Osteoblast (primary cell): Measurements from ENCODE around the gene TMOD1. TPM values are rescaled to one million over a fixed set of nuclear protein-coding genes. Genes with fewer than 3 reads are reported as not detected.

Source experiments
- DNase-seq: peaks from one replicate; pipeline ENCODE4 v3.0.0; 2011; ENCODE audit warnings: low spot score, mixed read lengths; ENCODE audit not compliant: insufficient read length; ENCODE audit errors: missing footprints
- H2AFZ ChIP-seq: 2 replicates; pipeline ENCODE4 v1.6.0; 2011; ENCODE audit warnings: mild to moderate bottlenecking, low read length
- H3K27ac ChIP-seq: 2 replicates; pipeline ENCODE4 v1.5.1; 2011; ENCODE audit warnings: mild to moderate bottlenecking, low read depth, low read length, moderate library complexity
- H3K27me3 ChIP-seq: 2 replicates; pipeline ENCODE4 v1.6.0; 2012; ENCODE audit warnings: mild to moderate bottlenecking, control low read depth, inconsistent platforms, low read length, moderate library complexity; ENCODE audit not compliant: insufficient read depth
- H3K36me3 ChIP-seq: 2 replicates; pipeline ENCODE4 v1.5.1; 2011; ENCODE audit warnings: mild to moderate bottlenecking, low read length, control low read depth, moderate library complexity; ENCODE audit not compliant: insufficient read depth
- H3K4me1 ChIP-seq: 2 replicates; pipeline ENCODE4 v1.5.1; 2011; ENCODE audit warnings: mild to moderate bottlenecking, low read length, control low read depth, moderate library complexity; ENCODE audit not compliant: insufficient read depth
- H3K4me2 ChIP-seq: 2 replicates; pipeline ENCODE4 v1.6.0; 2011; ENCODE audit warnings: mild to moderate bottlenecking, low read length; ENCODE audit not compliant: insufficient read depth
- H3K4me3 ChIP-seq: fragments of 200-600 bp; sonication (generic); 3 replicates; pipeline ENCODE4 v1.5.1; 2012; ENCODE audit warnings: mild to moderate bottlenecking, low read length, inconsistent platforms; ENCODE audit not compliant: insufficient read depth
- H3K79me2 ChIP-seq: 2 replicates; pipeline ENCODE4 v1.6.0; 2012; ENCODE audit warnings: mild to moderate bottlenecking, low read length, control low read depth, inconsistent platforms; ENCODE audit not compliant: insufficient read depth
- H3K9me3 ChIP-seq: 2 replicates; pipeline ENCODE4 v1.5.1; 2011; ENCODE audit warnings: low read depth, low read length, control low read depth
- H4K20me1 ChIP-seq: 2 replicates; pipeline ENCODE4 v1.6.0; 2012; ENCODE audit warnings: mild to moderate bottlenecking, low read length, control low read depth; ENCODE audit not compliant: insufficient read depth
- total RNA-seq: library from RNA; depleted of rRNA; stranded (reverse); fragments of >200 nt; gene quantifications from 2 replicates; pipeline ENCODE4 v1.2.3, GENCODE V29; 2012
- TF ChIP-seq, protein P1 (sequence below): IDR thresholded peaks from 2 replicates; pipeline ENCODE4 v1.5.1; 2011; ENCODE audit warnings: mild to moderate bottlenecking, low read depth, low read length, moderate library complexity; ENCODE audit errors: extremely low read depth

TMOD1 gene
- total RNA-seq, 1 donor: not detected

DNA sequence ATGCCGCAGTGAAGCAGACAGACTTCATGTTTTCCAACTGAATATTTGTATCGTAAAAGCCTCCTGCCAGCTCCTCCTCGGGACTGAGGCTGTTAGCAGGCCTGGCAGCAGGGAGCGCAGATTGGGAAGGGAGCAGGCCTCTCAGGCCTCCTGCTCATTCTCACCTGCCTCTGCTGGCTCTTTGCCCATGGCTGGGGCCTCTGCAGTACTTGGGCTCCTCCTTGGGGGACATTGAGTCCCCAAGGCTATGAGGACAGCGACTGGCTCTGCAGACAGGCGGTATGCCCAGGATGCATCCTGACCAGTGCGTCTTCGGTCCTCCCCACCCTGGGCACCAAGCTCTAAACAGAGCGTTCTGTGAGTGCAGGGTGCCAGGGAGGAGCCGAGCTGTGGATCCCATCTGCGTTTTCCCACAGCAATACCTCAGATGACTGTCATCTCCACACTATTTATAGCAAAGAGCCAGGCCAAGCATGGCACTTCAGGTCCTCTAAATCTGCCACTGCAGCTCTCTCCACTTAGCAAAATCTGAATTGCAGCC is 93.0 kb downstream of the TMOD1 start:
- Histone ChIP-seq H3K27ac (no peak overlapping the region), H4K20me1 (no peaks in the 10 kb centered on the region)
- TF ChIP-seq, protein P1, sequence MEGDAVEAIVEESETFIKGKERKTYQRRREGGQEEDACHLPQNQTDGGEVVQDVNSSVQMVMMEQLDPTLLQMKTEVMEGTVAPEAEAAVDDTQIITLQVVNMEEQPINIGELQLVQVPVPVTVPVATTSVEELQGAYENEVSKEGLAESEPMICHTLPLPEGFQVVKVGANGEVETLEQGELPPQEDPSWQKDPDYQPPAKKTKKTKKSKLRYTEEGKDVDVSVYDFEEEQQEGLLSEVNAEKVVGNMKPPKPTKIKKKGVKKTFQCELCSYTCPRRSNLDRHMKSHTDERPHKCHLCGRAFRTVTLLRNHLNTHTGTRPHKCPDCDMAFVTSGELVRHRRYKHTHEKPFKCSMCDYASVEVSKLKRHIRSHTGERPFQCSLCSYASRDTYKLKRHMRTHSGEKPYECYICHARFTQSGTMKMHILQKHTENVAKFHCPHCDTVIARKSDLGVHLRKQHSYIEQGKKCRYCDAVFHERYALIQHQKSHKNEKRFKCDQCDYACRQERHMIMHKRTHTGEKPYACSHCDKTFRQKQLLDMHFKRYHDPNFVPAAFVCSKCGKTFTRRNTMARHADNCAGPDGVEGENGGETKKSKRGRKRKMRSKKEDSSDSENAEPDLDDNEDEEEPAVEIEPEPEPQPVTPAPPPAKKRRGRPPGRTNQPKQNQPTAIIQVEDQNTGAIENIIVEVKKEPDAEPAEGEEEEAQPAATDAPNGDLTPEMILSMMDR: no peak

DNA sequence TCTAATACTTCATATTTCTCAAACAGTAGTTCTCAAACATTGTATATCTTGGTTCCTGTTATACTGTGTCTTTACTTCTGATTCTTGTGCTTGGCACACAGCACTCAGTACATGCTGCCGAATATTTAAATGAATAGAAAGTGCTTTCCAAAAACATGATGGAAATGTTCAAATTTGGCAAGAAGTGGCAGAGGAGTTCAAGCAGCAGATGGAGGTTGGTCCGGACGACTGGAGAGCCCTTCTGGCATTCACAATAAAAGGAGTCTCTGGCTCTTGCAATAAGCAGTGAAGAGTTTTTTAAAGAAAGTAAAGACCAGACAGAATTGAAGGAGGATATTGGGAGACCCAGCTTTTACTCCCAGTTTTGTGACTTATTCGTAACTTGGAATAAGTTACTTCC is 95.4 kb downstream of the TMOD1 start:
- TF ChIP-seq, protein P1: no peak
- H3K79me2 ChIP-seq: no peaks in the 10 kb centered on the region
- no peak overlapping the region for H3K27ac ChIP-seq
- no peak overlapping the region for H3K4me3 ChIP-seq
- H3K27me3 ChIP-seq: peaks cover 19% of the 10 kb centered on the region
- no peaks in the 10 kb centered on the region for H4K20me1 ChIP-seq
- no peaks in the 10 kb centered on the region for H3K4me1 ChIP-seq
- H3K36me3 ChIP-seq: peaks cover 15% of the 10 kb centered on the region
- no peak for DNase-seq
- H3K9me3 ChIP-seq: no peaks in the 10 kb centered on the region
- no peak overlapping the region for H3K4me2 ChIP-seq
- no peak overlapping the region for H2AFZ ChIP-seq

More for the DNA sequence above, 93.0 kb downstream of the TMOD1 start:
- Histone ChIP-seq H3K27me3 (peaks cover 23% of the 10 kb centered on the region), H3K4me2 (no peak overlapping the region), H3K79me2 (no peaks in the 10 kb centered on the region), H2AFZ (no peak overlapping the region), H3K9me3 (no peaks in the 10 kb centered on the region), H3K4me1 (no peaks in the 10 kb centered on the region), H3K36me3 (no peaks in the 10 kb centered on the region), H3K4me3 (no peak overlapping the region)
- DNase-seq: no peak

DNA sequence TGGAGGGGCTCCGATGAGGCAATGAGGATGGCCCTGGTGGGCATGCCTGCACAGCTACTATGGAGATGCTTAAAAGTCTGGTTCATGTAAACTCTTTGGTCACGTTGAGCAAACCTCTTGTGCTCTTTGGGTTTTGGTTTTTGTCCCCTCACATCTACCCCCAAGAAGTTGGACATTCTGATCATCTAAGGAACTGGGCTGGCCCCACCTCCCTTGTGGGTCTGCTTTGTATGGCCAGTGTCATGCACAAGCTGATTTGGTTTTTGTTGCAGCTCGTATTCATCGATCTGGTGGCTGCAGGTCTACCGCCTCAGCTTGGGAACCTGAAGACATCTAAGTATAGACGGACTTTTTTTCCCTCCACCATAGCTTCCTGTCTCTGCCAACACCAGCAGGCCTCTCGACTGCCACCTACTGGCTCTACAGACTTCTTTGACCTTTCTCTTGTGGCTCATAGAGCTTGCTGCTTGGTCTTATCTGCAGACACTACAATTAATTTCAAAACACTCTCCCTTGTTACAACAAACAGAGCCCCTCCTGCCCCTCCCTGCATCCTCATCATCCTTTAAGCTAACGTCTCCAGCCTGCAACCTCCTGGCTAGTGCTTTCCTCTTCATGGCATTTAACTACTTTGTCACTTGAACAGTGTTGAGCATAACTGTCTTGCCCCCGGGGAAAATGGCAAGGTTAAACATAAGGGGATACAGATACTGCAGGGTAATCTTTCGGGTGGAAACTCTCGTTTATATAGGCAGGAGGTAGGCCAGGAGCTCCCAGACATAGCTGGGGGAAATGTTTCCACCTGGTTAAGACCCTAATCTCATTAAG is 97.2 kb downstream of the TMOD1 start:
- Histone ChIP-seq H3K9me3 (no peaks in the 10 kb centered on the region), H3K4me1 (no peaks in the 10 kb centered on the region), H3K4me2 (peak overlapping the region; percentile 18), H4K20me1 (no peaks in the 10 kb centered on the region), H3K36me3 (peaks cover 32% of the 10 kb centered on the region), H3K27ac (no peak overlapping the region), H3K79me2 (no peaks in the 10 kb centered on the region), H3K4me3 (no peak overlapping the region), H2AFZ (no peak overlapping the region), H3K27me3 (peaks cover 9% of the 10 kb centered on the region)
- DNase-seq: peak; percentile 88
- TF ChIP-seq, protein P1: peak; percentile 89

DNA sequence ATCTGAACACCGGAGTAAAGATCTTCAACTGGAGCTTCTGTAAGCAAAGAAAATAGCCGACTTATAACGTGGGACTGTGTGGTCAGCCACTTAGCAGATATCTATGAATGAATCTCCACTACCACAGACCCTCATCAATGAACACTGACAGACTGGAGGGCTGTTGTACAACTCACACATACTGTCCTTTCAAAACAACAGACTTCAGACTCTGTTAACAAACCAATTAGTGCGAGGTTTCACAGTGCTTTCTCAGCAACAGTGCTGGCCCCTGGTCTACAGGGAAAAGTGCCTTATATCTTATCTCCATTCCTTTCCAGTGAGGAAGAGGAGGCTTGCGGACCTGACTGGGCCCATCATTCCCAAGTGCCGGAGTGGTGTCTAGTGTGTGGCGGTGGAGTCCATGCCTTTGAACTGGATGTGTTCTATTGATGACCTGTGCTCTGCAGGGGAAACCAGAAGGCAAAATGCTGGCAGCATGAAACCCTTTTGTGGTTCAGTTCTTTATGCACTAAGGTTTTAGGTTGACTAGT is 97.9 kb downstream of the TMOD1 start:
- peaks cover 7% of the 10 kb centered on the region for H3K27me3 ChIP-seq
- DNase-seq: no peak
- no peak overlapping the region for H3K4me2 ChIP-seq
- H4K20me1 ChIP-seq: no peaks in the 10 kb centered on the region
- H3K79me2 ChIP-seq: no peaks in the 10 kb centered on the region
- H3K9me3 ChIP-seq: no peaks in the 10 kb centered on the region
- H3K36me3 ChIP-seq: peaks cover 39% of the 10 kb centered on the region
- no peak overlapping the region for H3K27ac ChIP-seq
- H2AFZ ChIP-seq: no peak overlapping the region
- TF ChIP-seq, protein P1: no peak
- H3K4me3 ChIP-seq: no peak overlapping the region
- no peaks in the 10 kb centered on the region for H3K4me1 ChIP-seq
